Epithelial cell of esophagus (primary cell): ENCODE data around the gene TTLL3.

ENCODE experiments used
- DNase-seq: peaks from one replicate; pipeline ENCODE4 v3.0.0; 2010; ENCODE audit warnings: low read depth
- H3K4me3 ChIP-seq: 2 replicates; pipeline ENCODE4 v1.5.1; 2011; ENCODE audit warnings: mild to moderate bottlenecking, low read length, control low read depth
- CTCF ChIP-seq: IDR thresholded peaks from 2 replicates; pipeline ENCODE4 v1.5.1; 2011; ENCODE audit warnings: low read depth, mild to moderate bottlenecking, low read length, control low read depth, inconsistent platforms; ENCODE audit not compliant: insufficient read depth; ENCODE audit errors: missing control alignments

TTLL3 gene

GRCh38 chr3:9806688-9807589 lies 3.1 kb upstream of the TTLL3 start:
- TF ChIP-seq CTCF, result no peak
- no peak overlapping the region for H3K4me3 ChIP-seq
- no peak for DNase-seq

- H3K4me3 ChIP-seq, result no peak overlapping the region
- no peak for TF ChIP-seq CTCF
- no peak for DNase-seq
Observed at GRCh38 chr3:9807981-9808344, 2.1 kb upstream of the TTLL3 start.

GRCh38 chr3:9808345-9809037 lies 1.6 kb upstream of the TTLL3 start:
- peak; percentile 33 for TF ChIP-seq CTCF
- no peak overlapping the region for H3K4me3 ChIP-seq
- peak; percentile 57 for DNase-seq

- peak overlapping the region; percentile 44 for H3K4me3 ChIP-seq
- TF ChIP-seq CTCF, result no peak
- no peak for DNase-seq
Observed at GRCh38 chr3:9809239-9809614, 835 bp upstream of the TTLL3 start.

- TF ChIP-seq CTCF, result no peak
- no peak for DNase-seq
Observed at GRCh38 chr3:9810433-9810770, 340 bp downstream of the TTLL3 start.

GRCh38 chr3:9810846-9811245 lies 784 bp downstream of the TTLL3 start:
- peak overlapping the region; percentile 44 for H3K4me3 ChIP-seq
- no peak for TF ChIP-seq CTCF
- DNase-seq, result no peak

More at GRCh38 chr3:9810433-9810770, 340 bp downstream of the TTLL3 start:
- H3K4me3 ChIP-seq, result peak overlapping the region; percentile 44
